Urinary bladder (tissue), 4 donors: ENCODE measurements around the gene CFAP73. TPM values are rescaled to one million over a fixed set of nuclear protein-coding genes. Genes with fewer than 3 reads are reported as not detected.

Source experiments
- DNase-seq: peaks from one replicate; pipeline ENCODE4 v3.0.0-alpha.2; 2015; ENCODE audit errors: extremely low spot score
- H3K27ac ChIP-seq: one replicate; pipeline ENCODE4 v1.5.1; 2013; ENCODE audit warnings: low read depth, mild to moderate bottlenecking, moderate library complexity
- H3K36me3 ChIP-seq: one replicate; pipeline ENCODE4 v1.6.1; 2013; ENCODE audit warnings: mild to moderate bottlenecking, moderate library complexity; ENCODE audit not compliant: insufficient read depth
- H3K4me1 ChIP-seq: one replicate; pipeline ENCODE4 v1.6.1; 2013; ENCODE audit warnings: mild to moderate bottlenecking, moderate library complexity; ENCODE audit not compliant: insufficient read depth
- H3K4me3 ChIP-seq: one replicate; pipeline ENCODE4 v1.5.1; 2013; ENCODE audit warnings: low read depth, low read length
- WGBS: extraction: QIAGEN DNeasy Blood & Tissue Kit; methylation state at CpG from one replicate; pipeline ENCODE4 v1.1.7; 2013; 5-methylcytosine and 5-hydroxymethylcytosine counted together
- polyA plus RNA-seq: library from polyadenylated mRNA; stranded (reverse); fragments of 200-250 nt; gene quantifications from one replicate; pipeline ENCODE4 v1.2.3, GENCODE V29; 2013
- total RNA-seq: library from RNA; depleted of rRNA; stranded (reverse); fragments of >200 nt; gene quantifications from one replicate; pipeline ENCODE4 v1.2.3, GENCODE V29; 2014
- donor health status: healthy with polysubstance abuse.
- donor health status: healthy.

Gene CFAP73
- not detected for total RNA-seq
- 0.39 TPM for polyA plus RNA-seq

DNA sequence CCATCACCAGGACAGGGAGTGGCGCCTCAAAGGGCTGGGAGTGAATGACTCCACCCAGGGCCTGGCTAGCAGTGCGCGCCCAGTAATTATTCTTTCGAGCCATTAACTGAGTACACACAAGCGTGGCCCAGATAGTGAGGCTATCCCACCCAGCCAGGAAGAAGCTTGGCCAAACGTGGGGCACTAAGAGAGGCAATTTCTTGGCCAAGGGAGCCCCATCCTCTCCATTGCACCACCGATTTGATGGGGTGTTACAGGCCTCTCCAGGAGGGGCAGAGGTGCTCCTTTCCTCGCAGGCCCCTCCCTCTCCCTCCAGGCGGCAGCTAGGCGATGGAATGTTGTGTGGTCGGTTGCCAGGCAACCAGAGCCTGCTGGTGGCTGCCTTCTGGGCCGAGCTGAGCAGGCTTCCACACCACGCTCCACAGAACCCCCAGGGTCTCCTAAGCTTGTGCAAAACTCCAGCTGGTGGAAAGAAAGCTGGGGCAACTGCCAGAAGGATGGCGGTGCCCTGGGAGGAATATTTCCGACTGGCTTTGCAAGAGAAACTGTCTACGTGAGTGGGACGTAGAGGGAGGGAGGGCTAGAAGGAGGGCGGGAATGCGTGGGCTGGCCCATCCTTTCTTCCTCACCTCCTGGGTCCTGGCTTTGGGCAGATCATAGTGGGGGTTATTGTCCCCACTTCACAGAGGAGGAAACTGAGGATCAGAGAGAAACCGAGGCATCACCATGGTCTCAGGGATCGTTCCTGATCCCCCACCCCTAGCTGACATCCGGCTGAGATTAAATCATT is at the start of gene CFAP73:
TSS of gene CFAP73 (plus strand) at position 364 of the 790 bp plus-strand sequence. CDS start at position 498, 134 bp downstream.
- H3K4me3 ChIP-seq = no peak within 1 kb of the TSS
- peak; percentile 43 for DNase-seq
- no peaks in the 10 kb centered on the region for H3K36me3 ChIP-seq
- WGBS = 24% methylated on average over 22 of the region's 22 CpGs
- no peak within 1 kb of the TSS for H3K27ac ChIP-seq
- H3K4me1 ChIP-seq = peaks cover 2% of the 10 kb centered on the region

DNA sequence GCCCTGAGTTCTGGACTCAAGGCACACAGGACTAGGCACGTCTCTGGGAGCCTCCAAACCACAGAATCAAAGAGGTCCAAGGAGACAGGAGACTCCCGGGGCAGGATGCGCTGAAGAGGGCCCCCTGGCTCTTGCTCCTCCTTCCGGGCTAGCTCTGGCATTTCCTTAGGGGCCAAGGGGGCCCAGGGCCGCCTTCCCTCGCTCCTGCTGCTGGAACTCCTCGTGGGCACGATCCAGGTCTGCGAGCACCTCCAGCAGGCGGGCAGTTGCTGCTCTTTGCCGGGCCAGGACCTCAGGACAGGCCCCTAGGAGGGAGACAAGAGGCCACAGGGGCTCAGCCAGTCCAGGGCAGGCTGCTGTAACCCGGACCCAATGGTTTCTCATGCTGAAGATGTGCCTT is 49.8 kb upstream of the CFAP73 start:
- H3K4me1 ChIP-seq = no peaks in the 10 kb centered on the region
- DNase-seq = no peak
- no peak overlapping the region for H3K27ac ChIP-seq
- no peaks in the 10 kb centered on the region for H3K36me3 ChIP-seq
- H3K4me3 ChIP-seq = no peak overlapping the region
- WGBS = 67% methylated on average over 12 of the region's 12 CpGs

- 58% methylated on average over 10 of the region's 10 CpGs for WGBS
Observed at GRCh38 chr12:113101751-113102150, 47.8 kb upstream of the CFAP73 start.

DNA sequence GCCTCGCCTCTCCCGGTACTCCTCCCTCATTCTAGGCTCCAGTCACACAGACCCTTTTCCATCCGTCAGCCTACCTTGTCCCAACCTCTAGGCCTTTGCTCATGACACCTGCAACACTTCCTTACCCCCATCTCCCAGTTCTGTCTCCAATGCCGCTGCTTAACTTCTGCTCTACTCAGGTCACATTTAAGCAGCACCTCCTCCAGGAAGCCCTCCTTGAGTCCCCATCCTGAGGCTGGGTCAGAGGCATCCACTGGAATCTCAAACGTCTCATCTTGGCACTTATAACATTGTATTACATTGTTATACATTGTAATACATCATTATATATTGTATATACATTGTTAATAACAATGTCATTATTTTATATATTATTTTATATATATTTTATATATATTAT is 46.7 kb upstream of the CFAP73 start:
- Histone ChIP-seq H3K36me3 (no peaks in the 10 kb centered on the region), H3K4me1 (no peaks in the 10 kb centered on the region), H3K27ac (no peak overlapping the region), H3K4me3 (no peak overlapping the region)
- 81% methylated on average over 5 of the region's 5 CpGs for WGBS
- no peak for DNase-seq

More at GRCh38 chr12:113101751-113102150, 47.8 kb upstream of the CFAP73 start:
- H3K27ac ChIP-seq = no peak overlapping the region
- H3K4me3 ChIP-seq = no peak overlapping the region
- DNase-seq = no peak
- H3K36me3 ChIP-seq = no peaks in the 10 kb centered on the region
- no peaks in the 10 kb centered on the region for H3K4me1 ChIP-seq

GRCh38 chr12:113103756-113104450 is 45.6 kb upstream of the CFAP73 start:
- no peak for DNase-seq
- no peaks in the 10 kb centered on the region for H3K36me3 ChIP-seq
- 4% methylated on average over 43 of the region's 43 CpGs for WGBS
- no peaks in the 10 kb centered on the region for H3K4me1 ChIP-seq
- H3K27ac ChIP-seq = no peak overlapping the region
- H3K4me3 ChIP-seq = no peak overlapping the region

- no peak overlapping the region for H3K4me3 ChIP-seq
- DNase-seq = no peak
- no peaks in the 10 kb centered on the region for H3K36me3 ChIP-seq
- WGBS = 77% methylated on average over 13 of the region's 13 CpGs
- no peak overlapping the region for H3K27ac ChIP-seq
- H3K4me1 ChIP-seq = no peaks in the 10 kb centered on the region
Observed at GRCh38 chr12:113104953-113105510, 44.5 kb upstream of the CFAP73 start.

GRCh38 chr12:113105606-113106271 is 43.8 kb upstream of the CFAP73 start:
- 76% methylated on average over 15 of the region's 15 CpGs for WGBS
- no peaks in the 10 kb centered on the region for H3K4me1 ChIP-seq
- DNase-seq = no peak
- no peaks in the 10 kb centered on the region for H3K36me3 ChIP-seq
- no peak overlapping the region for H3K4me3 ChIP-seq
- H3K27ac ChIP-seq = no peak overlapping the region

GRCh38 chr12:113106361-113106760 is 43.2 kb upstream of the CFAP73 start:
- Histone ChIP-seq H3K4me1 (no peaks in the 10 kb centered on the region), H3K4me3 (no peak overlapping the region), H3K27ac (no peak overlapping the region), H3K36me3 (no peaks in the 10 kb centered on the region)
- 65% methylated on average over 1 of the region's 1 CpG for WGBS
- no peak for DNase-seq

- no peaks in the 10 kb centered on the region for H3K4me1 ChIP-seq
- no peak overlapping the region for H3K27ac ChIP-seq
- no peaks in the 10 kb centered on the region for H3K36me3 ChIP-seq
- DNase-seq = no peak
- no peak overlapping the region for H3K4me3 ChIP-seq
- 97% methylated on average over 4 of the region's 4 CpGs for WGBS
Observed at GRCh38 chr12:113108308-113108707, 41.2 kb upstream of the CFAP73 start.

- Histone ChIP-seq H3K4me3 (no peak overlapping the region), H3K4me1 (no peaks in the 10 kb centered on the region), H3K36me3 (no peaks in the 10 kb centered on the region), H3K27ac (no peak overlapping the region)
- DNase-seq = no peak
- 73% methylated on average over 5 of the region's 5 CpGs for WGBS
Observed at GRCh38 chr12:113109360-113109759, 40.2 kb upstream of the CFAP73 start.

DNA sequence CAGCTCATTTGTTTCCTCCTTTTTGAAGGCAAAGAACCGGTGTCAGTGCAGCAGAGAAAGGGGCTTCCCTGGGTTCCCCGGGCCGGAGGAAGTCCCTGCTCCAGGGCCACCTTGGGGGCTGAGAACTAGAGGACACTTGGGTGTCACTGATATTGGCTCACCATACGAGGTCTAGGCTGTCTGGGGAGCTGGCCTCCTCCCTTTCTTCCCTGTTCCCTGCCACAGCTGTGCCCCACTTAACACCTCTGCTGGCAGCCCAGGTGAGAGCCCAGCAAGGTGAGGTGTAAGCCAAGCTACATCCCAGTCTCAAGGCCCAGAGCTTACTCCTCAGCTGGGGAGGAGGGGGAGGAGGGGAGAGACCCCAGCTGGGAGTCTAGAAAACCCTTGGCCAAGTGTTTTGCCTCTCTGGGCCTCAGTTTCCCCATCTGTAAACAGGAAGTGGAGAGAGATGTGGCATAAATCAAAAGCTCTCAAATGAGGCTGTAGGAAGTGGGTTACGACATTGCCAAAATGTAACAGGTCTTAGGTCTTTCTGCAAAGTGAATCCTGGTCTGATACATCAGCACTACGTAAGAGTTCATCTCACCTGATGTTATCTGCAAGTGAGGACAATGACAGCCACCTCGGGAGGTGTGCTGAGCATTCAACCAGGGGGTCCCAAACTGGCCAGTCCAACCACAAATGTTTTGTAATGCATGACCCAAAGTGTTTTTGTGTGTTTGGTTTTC is 39.5 kb upstream of the CFAP73 start:
- no peaks in the 10 kb centered on the region for H3K36me3 ChIP-seq
- no peak overlapping the region for H3K4me3 ChIP-seq
- H3K27ac ChIP-seq = no peak overlapping the region
- WGBS = 51% methylated on average over 7 of the region's 7 CpGs
- DNase-seq = no peak
- no peaks in the 10 kb centered on the region for H3K4me1 ChIP-seq

DNA sequence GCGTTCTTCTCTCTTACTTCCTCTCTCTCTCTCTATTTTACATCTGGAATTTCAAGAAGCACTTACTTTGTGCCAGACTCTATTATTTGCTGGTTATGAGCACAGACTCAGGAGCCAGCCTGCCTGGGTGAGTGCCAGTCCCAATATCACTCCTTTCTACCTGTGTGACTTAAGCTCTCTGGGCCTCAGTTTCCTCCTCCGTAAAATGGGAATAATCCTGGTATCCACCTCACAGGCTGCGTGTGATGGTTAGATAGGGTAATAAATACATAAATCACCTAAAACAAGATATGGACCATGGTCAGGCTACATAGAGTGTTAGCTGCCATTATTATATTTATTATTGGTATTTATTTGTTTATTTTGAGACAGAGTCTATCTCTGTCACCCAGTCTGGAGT is 38.3 kb upstream of the CFAP73 start:
- H3K4me1 ChIP-seq = no peaks in the 10 kb centered on the region
- 83% methylated on average over 3 of the region's 3 CpGs for WGBS
- H3K27ac ChIP-seq = no peak overlapping the region
- H3K4me3 ChIP-seq = no peak overlapping the region
- no peaks in the 10 kb centered on the region for H3K36me3 ChIP-seq
- DNase-seq = no peak
